Keratinocyte (primary cell): ENCODE data around the gene NEUROG1. TPM values are rescaled to one million over a fixed set of nuclear protein-coding genes. Genes with fewer than 3 reads are reported as not detected.

Experiments used
- DNase-seq: peaks from one replicate; pipeline ENCODE4 v3.0.0-alpha.2; 2011; ENCODE audit warnings: low read depth, missing footprints, low spot score
- FAIRE-seq: peaks from 2 replicates; lab custom pipeline; 2011; peaks lifted over from hg19 to GRCh38; lab: Jason Lieb, UNC
- H2AFZ ChIP-seq: 2 replicates; pipeline ENCODE4 v1.6.0; 2012; ENCODE audit warnings: low read length, control low read depth, inconsistent platforms; ENCODE audit not compliant: control insufficient read depth
- H3K27ac ChIP-seq: 2 replicates; pipeline ENCODE4 v1.5.1; 2011; ENCODE audit warnings: low read length; ENCODE audit not compliant: control insufficient read depth, insufficient read depth
- H3K27me3 ChIP-seq: 3 replicates; pipeline ENCODE4 v1.6.0; 2011; ENCODE audit warnings: low read length; ENCODE audit not compliant: control insufficient read depth, insufficient read depth; ENCODE audit errors: extremely low read depth
- H3K36me3 ChIP-seq, 2 experiments: 2 replicates in 1 of 2; 3 replicates in 1 of 2; pipeline ENCODE4 v1.5.1; 2011; ENCODE audit warnings: low read length in 2 of 2, mild to moderate bottlenecking in 1 of 2; ENCODE audit not compliant: control insufficient read depth in 2 of 2, insufficient read depth in 2 of 2; ENCODE audit errors: extremely low read depth in 1 of 2
- H3K4me1 ChIP-seq: 3 replicates; pipeline ENCODE4 v1.5.1; 2011; ENCODE audit warnings: low read length; ENCODE audit not compliant: control insufficient read depth, insufficient read depth; ENCODE audit errors: extremely low read depth
- H3K4me2 ChIP-seq: 3 replicates; pipeline ENCODE4 v1.6.0; 2011; ENCODE audit warnings: low read depth, low read length; ENCODE audit not compliant: control insufficient read depth, insufficient read depth; ENCODE audit errors: extremely low read depth
- H3K4me3 ChIP-seq, 3 experiments: fragments of 200-600 bp in 1 of 3; sonication (generic) in 1 of 3; 2 replicates in 2 of 3; 3 replicates in 1 of 3; pipeline ENCODE4 v1.5.1; 2011 to 2016; ENCODE audit warnings: low read length in 3 of 3, mild to moderate bottlenecking in 3 of 3, control low read depth in 2 of 3, inconsistent platforms in 1 of 3, low read depth in 1 of 3, mixed read lengths in 1 of 3, mixed run types in 1 of 3, moderate library complexity in 1 of 3; ENCODE audit not compliant: control insufficient read depth in 2 of 3, insufficient read depth in 2 of 3; ENCODE audit errors: extremely low read depth in 1 of 3
- H3K79me2 ChIP-seq: 2 replicates; pipeline ENCODE4 v1.6.0; 2012; ENCODE audit warnings: low read length; ENCODE audit not compliant: control insufficient read depth, insufficient read depth
- H3K9ac ChIP-seq: 3 replicates; pipeline ENCODE4 v1.6.0; 2011; ENCODE audit warnings: low read length; ENCODE audit not compliant: control insufficient read depth, insufficient read depth; ENCODE audit errors: extremely low read depth
- H3K9me1 ChIP-seq: 3 replicates; pipeline ENCODE4 v1.6.0; 2011; ENCODE audit warnings: low read length; ENCODE audit not compliant: control insufficient read depth, insufficient read depth; ENCODE audit errors: extremely low read depth
- H3K9me3 ChIP-seq: 2 replicates; pipeline ENCODE4 v1.5.1; 2012; ENCODE audit warnings: low read depth, low read length; ENCODE audit not compliant: control insufficient read depth
- H4K20me1 ChIP-seq: 3 replicates; pipeline ENCODE4 v1.6.0; 2011; ENCODE audit warnings: low read length; ENCODE audit not compliant: control insufficient read depth, insufficient read depth; ENCODE audit errors: extremely low read depth
- EZH2 ChIP-seq: IDR thresholded peaks from one replicate; pipeline ENCODE4 v1.6.1; 2012; ENCODE audit warnings: inconsistent platforms, mild to moderate bottlenecking, low read length, moderate library complexity
- dilution Hi-C: fragments of 300-500 bp; cut with MboI; formaldehyde crosslinking; loops from one replicate; pipeline ENCODE4 v1.7.0; 2020; ENCODE audit warnings: low sequenced_read_pairs; ENCODE audit not compliant: extremely low pct_ligation_motif_present
- polyA plus RNA-seq, 5 experiments: library from polyadenylated mRNA; depleted of rRNA in 3 of 5; stranded (reverse) in 3 of 5; stranded (forward) in 1 of 5; unstranded in 1 of 5; fragments of >200 nt; gene quantifications; 1 replicate in 1 of 5; 2 replicates in 3 of 5; 3 replicates in 1 of 5; pipeline versions ENCODE4 v1.2.1 to v1.2.3, GENCODE V29; 2011 to 2012; ENCODE audit warnings: missing spikeins in 2 of 5, low read depth in 1 of 5, low replicate concordance in 1 of 5
- TF ChIP-seq, protein P1 (sequence below), 3 experiments: IDR thresholded peaks in 1 of 3; conservative IDR thresholded peaks in 1 of 3; optimal IDR thresholded peaks in 1 of 3; 2 replicates in 2 of 3; 3 replicates in 1 of 3; pipeline versions ENCODE3 to v1.5.1; 2011; ENCODE audit warnings: low read length in 3 of 3, mild to moderate bottlenecking in 3 of 3, moderate library complexity in 2 of 3, control low read depth in 1 of 3, inconsistent platforms in 1 of 3; ENCODE audit not compliant: insufficient read depth in 2 of 3; ENCODE audit errors: extremely low read depth in 1 of 3

NEUROG1 gene
- polyA plus RNA-seq, 1 donor (not counting 4 experiments of a cell fraction or from before 2014, with no cell fraction given), result not detected

- no peaks in the 10 kb centered on the region for H4K20me1 ChIP-seq
- H3K9me1 ChIP-seq, result no peaks in the 10 kb centered on the region
- no peaks in the 10 kb centered on the region for H3K9me3 ChIP-seq
- dilution Hi-C loops, result loop anchor here (5.0 to 10.0 kb wide), 2 partner anchors 92 to 281 kb away; partner anchors contain the start of gene SLC25A48
- no peaks in the 10 kb centered on the region for H3K79me2 ChIP-seq
- H3K9ac ChIP-seq, result peak overlapping the region; percentile 48
- H3K4me3 ChIP-seq, result peak overlapping the region in 2 of 3 experiments; percentile 50 to 67
- DNase-seq (no peak), FAIRE-seq (peak; percentile 72)
- H3K4me2 ChIP-seq, result peak overlapping the region; percentile 85
- TF ChIP-seq, protein P1, sequence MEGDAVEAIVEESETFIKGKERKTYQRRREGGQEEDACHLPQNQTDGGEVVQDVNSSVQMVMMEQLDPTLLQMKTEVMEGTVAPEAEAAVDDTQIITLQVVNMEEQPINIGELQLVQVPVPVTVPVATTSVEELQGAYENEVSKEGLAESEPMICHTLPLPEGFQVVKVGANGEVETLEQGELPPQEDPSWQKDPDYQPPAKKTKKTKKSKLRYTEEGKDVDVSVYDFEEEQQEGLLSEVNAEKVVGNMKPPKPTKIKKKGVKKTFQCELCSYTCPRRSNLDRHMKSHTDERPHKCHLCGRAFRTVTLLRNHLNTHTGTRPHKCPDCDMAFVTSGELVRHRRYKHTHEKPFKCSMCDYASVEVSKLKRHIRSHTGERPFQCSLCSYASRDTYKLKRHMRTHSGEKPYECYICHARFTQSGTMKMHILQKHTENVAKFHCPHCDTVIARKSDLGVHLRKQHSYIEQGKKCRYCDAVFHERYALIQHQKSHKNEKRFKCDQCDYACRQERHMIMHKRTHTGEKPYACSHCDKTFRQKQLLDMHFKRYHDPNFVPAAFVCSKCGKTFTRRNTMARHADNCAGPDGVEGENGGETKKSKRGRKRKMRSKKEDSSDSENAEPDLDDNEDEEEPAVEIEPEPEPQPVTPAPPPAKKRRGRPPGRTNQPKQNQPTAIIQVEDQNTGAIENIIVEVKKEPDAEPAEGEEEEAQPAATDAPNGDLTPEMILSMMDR (optimal IDR thresholded peaks at IDR 0.05 in 1 of 3, IDR thresholded peaks at IDR 0.05 in 1 of 3, conservative IDR thresholded peaks at IDR 0.05 in 1 of 3; ENCODE audit: extremely low read depth in 1 of 3, insufficient read depth in 2 of 3, low read length in 3 of 3), result peak; percentile 74 to 87 (median 86)
- no peak for TF ChIP-seq EZH2
- H3K4me1 ChIP-seq, result peaks cover 4% of the 10 kb centered on the region
- H3K27ac ChIP-seq, result no peak overlapping the region
- H2AFZ ChIP-seq, result peak overlapping the region; percentile 97
- H3K27me3 ChIP-seq, result peaks cover 6% of the 10 kb centered on the region
- H3K36me3 ChIP-seq, result no peaks in the 10 kb centered on the region
These were observed 18.1 kb upstream of the NEUROG1 start for GRCh38 chr5:135553688-135554462.

DNA sequence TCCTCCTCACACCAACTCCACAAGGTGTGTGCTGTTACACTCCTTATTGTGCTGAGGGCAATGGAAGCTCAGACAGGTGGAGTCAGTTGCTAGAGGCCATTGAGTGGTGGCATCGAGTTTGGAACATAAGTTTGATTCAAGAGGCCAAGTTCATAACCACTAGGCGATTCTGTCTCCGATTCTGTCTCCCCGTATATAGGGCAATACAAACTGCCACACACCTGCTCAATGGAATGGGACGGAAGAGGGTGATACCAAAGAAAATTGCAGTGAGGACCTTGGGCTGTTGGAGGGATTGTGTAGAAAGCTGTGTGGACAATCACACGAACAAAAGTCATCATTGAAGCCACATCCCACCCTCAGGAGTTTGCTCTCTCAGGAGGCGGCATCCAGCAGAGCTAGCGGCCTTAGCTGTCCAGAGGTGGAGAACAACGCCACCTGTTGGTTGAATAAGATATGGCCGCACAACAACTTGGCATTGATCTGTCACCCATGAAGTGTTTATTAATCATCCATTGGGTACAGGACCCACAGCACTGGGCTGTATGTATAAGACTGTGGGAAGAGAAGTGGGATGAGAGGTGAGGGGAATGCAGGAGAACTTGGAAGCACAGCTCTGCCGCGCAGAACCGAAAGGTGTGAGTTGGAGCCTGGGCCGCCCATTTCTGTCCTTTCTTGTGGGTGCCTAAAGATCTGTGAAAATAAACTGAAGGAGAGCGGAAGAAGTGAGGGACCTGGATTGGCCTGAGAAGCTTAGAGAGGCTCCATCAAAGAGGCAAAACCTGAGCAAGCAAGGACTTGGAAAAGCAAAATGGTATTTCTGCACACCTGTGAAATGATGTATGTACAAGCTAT, 16.1 kb upstream of the NEUROG1 start:
- Histone ChIP-seq H3K9me1 (no peaks in the 10 kb centered on the region), H3K4me3 (no peak overlapping the region), H3K27ac (no peak overlapping the region), H3K79me2 (no peaks in the 10 kb centered on the region), H3K27me3 (peaks cover 24% of the 10 kb centered on the region), H3K4me1 (peaks cover 4% of the 10 kb centered on the region), H4K20me1 (no peaks in the 10 kb centered on the region), H3K9me3 (no peaks in the 10 kb centered on the region), H3K36me3 (no peaks in the 10 kb centered on the region), H3K4me2 (no peak overlapping the region), H2AFZ (no peak overlapping the region), H3K9ac (no peak overlapping the region)
- no peak for TF ChIP-seq EZH2
- TF ChIP-seq, protein P1 (optimal IDR thresholded peaks at IDR 0.05 in 1 of 3, IDR thresholded peaks at IDR 0.05 in 1 of 3, conservative IDR thresholded peaks at IDR 0.05 in 1 of 3; ENCODE audit: extremely low read depth in 1 of 3, insufficient read depth in 2 of 3, low read length in 3 of 3), result peak; percentile 85 to 95 (median 93)
- FAIRE-seq, result peak; percentile 95
- dilution Hi-C loops, result loop anchor here (5.0 to 10.0 kb wide), 2 partner anchors 90 to 283 kb away; partner anchors contain the start of gene SLC25A48
- DNase-seq, result no peak
